Measurements from ENCODE around the gene TAF9B.
"Not testable (repeated sequence)": the region's sequence is repeated elsewhere in the genome, so short reads cannot be mapped to it uniquely, and the experiment has no call there.

The TAF9B gene

DNA sequence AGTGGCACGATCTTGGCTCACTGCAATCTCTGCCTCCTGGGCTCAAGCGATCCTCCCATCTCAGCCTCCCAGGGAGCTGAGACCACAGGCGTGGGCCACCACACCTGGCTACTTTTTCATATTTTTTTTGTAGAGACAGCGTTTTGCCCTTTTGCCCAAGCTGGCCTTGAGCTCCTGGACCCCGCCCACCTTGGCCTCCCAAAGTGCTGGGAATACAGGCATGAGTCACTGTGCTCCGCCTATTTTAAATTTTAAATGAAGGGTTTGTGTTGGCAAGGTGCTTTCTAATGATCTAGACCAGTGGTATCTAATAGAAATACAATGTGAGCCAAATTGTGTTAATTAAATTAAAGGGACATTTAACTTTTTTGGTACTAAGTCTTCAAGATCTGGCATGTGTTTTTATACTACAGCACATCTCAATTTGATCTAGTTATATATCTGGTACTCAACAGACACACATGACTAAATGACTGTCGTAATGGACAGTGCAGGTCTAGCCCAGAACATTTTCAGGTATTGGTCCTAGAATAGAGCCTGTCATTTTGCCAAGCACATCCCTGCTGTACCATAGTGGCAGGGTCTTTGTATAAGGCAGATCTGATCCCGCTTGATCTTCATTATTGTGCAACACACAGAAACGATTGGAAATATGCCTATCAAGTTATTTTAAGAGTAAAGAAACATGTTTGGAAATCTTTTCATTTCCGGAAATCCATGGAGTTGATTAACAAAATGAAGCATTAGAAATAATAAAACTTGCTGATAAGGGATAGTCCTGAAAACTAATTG lies 28.1 kb downstream of the TAF9B start:
- no peak for DNase-seq

GRCh38 chrX:78109458-78109857 lies 30.0 kb downstream of the TAF9B start:
- DNase-seq = no peak

GRCh38 chrX:78106651-78106986 lies 32.8 kb downstream of the TAF9B start:
- no peak for DNase-seq

DNA sequence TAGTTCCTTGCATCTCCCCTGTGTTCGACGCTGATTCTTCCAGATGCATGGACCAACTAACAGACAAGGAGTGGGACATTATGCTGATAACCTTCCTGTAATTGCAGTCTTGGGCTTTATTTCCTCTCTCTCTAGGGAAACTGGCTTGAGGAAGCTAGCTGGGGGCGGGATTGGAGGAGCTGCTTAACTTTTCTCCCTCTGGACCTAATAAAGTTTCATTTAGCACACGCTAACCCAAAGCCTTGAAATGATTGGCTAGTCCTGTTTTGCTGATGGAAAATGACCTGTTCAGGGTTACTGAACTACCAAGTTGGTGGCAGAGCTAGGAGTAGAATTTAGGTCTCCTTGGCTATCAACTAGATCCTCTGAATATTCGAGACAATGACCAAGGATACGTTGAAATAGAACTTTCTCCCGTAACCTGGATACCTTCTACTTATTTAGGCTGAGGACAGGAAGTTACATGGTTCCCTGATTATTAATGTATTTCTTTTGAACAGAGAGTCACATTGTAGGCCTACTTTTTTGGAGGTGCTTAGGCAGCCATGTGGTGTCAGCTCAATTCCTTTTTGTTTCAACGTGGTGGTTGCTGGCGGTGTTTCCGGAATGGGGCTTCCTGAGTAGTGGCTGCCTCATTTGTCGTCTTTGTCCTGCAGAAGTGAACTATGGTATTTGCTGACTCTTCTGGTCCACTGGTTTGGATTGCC lies 33.4 kb downstream of the TAF9B start:
- DNase-seq = no peak

GRCh38 chrX:78104447-78105176 lies 34.8 kb downstream of the TAF9B start:
- DNase-seq = peak in 1 of 2 experiments; percentile 6

DNA sequence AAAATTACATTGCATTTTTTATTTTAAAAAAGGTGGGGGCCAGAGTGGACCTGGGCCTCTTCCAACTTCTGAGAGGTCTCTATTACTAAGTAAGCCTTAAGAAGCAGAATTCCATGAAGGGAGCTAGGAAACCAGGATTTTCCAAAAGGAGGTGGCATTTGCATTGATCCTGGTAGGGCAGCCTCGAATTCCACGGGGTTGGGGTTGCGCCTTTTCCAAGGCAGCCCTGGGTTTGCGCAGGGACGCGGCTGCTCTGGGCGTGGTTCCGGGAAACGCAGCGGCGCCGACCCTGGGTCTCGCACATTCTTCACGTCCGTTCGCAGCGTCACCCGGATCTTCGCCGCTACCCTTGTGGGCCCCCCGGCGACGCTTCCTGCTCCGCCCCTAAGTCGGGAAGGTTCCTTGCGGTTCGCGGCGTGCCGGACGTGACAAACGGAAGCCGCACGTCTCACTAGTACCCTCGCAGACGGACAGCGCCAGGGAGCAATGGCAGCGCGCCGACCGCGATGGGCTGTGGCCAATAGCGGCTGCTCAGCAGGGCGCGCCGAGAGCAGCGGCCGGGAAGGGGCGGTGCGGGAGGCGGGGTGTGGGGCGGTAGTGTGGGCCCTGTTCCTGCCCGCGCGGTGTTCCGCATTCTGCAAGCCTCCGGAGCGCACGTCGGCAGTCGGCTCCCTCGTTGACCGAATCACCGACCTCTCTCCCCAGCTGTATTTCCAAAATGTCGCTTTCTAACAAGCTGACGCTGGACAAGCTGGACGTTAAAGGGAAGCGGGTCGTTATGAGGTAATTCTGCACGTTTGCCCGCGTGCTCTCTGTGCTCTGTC lies 35.6 kb downstream of the TAF9B start, which contains the start of gene PGK1:
TSS of gene PGK1 (plus strand) at position 626 of the 824 bp plus-strand sequence. CDS start at position 719, 93 bp downstream.
- peak; percentile 75 to 96 for DNase-seq

DNA sequence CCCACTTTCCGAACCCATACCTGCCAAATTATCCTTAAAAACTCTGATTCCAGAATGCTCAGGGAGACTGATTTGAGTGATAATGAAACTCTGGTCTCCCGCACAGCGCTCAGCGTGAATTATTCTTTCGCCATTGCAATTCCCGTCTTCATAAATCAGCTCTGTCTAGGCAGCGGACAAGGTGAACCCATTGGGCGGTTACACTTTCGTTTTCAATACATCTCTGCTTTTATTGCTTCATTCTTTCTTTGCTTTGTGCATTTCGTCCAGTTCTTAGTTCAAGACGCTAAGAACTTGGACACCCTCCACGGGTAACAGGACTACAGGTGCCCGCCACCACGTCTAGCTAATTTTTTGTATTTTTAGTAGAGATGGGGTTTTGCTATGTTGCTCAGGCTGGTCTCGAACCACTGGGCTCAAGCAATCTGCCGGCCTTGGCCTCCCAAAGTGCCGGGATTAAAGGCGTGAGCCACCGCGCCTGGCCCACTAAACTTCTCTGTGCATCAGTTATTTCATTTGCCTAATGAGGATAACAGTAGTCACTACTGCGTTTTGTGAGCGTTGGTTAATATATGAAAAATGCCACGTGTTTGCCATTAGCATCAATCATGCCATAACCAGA lies 36.3 kb downstream of the TAF9B start:
- DNase-seq = no peak

GRCh38 chrX:78102091-78102490 lies 37.4 kb downstream of the TAF9B start:
- DNase-seq = no peak

GRCh38 chrX:78098108-78098507 lies 41.3 kb downstream of the TAF9B start:
- DNase-seq = no peak

DNA sequence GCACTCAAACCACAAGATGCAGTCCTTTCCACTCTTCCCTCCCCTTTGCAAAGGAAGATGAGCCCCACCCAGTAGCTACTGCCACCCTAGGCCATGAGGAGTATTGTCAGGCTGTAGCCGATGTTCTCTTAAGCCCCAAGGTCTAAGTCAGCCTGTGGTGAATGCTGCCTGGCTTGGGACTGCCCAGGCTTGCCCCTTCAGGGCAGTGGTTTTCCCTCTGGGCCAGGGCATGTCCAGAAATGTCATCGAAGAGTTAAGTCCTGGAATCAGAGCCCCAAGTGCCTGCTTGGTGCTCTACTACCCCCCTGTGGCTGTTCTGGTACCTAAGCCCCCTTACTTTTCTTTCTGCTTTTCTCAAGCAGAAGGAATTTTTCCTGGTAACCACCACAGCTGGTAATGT lies 47.2 kb downstream of the TAF9B start:
- peak in 1 of 2 experiments; percentile 19 for DNase-seq

DNA sequence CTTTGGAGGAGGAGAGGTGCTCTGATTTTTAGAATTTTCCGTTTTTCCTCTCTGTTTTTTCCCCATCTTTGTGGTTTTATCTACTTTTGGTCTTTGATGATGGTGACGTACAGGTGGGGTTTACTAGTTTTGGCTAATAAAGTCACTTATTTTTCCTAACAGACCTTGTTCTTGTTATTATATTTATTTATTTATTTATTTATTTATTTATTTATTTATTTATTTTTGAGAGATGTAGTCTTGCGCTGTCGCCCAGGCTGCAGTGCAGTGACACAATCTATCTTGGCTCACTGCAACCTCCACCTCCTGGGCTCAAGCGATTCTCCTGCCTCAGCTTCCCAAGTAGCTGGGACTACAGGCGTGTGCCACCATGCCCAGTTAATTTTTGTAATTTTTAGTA lies 58.0 kb downstream of the TAF9B start:
- not testable (repeated sequence) for DNase-seq

Measured in NCI-H446 (cell line).